K562 (cell line): ENCODE data around the gene ACOX1. TPM values are rescaled to one million over a fixed set of nuclear protein-coding genes. Genes with fewer than 3 reads are reported as not detected.

Source experiments
- CBX8 ChIP-seq: fragments of 200-600 bp; sonication (generic); IDR thresholded peaks from 2 replicates; pipeline ENCODE4 v1.6.1; 2012; ENCODE audit warnings: borderline replicate concordance, mixed run types, low read depth, mild to moderate bottlenecking, moderate library complexity, mixed read lengths, low read length, control low read depth, inconsistent platforms; ENCODE audit not compliant: poor library complexity, severe bottlenecking; ENCODE audit errors: extremely low read depth
- ETV1 ChIP-seq: fragments of 450-650 bp; conservative IDR thresholded peaks from 2 replicates; pipeline ENCODE4 v1.6.1; 2016; ENCODE audit warnings: missing genetic modification characterization, control low read depth, low read depth, missing compliant biosample characterization
- MED1 ChIP-seq: sonication (generic); formaldehyde crosslinking; IDR thresholded peaks from 2 replicates; pipeline ENCODE4 v1.8.1; 2023; ENCODE audit warnings: missing genetic modification reagents, borderline replicate concordance
- NFE2L1 ChIP-seq: fragments of 450-650 bp; IDR thresholded peaks from 2 replicates; pipeline ENCODE4 v1.6.1; 2016; ENCODE audit warnings: missing genetic modification characterization, low read depth, mild to moderate bottlenecking, missing compliant biosample characterization, moderate library complexity, borderline replicate concordance
- NONO ChIP-seq, 2 experiments: fragments of 200-400 bp in 1 of 2; fragments of 450-650 bp in 1 of 2; formaldehyde crosslinking in 1 of 2; IDR thresholded peaks; 2 replicates each; pipeline ENCODE4 v1.6.1; 2017; ENCODE audit warnings: low read depth in 2 of 2, mild to moderate bottlenecking in 2 of 2, moderate library complexity in 2 of 2, low read length in 1 of 2
- PML ChIP-seq: IDR thresholded peaks from 2 replicates; pipeline ENCODE4 v1.6.1; 2012; ENCODE audit warnings: low read length, inconsistent platforms
- TAF7 ChIP-seq: fragments of 450-650 bp; IDR thresholded peaks from 2 replicates; pipeline ENCODE4 v1.6.1; 2016; ENCODE audit warnings: missing genetic modification characterization, missing compliant biosample characterization
- ZBTB1 ChIP-seq: sonication (generic); formaldehyde crosslinking; IDR thresholded peaks from 2 replicates; pipeline ENCODE4 v1.8.1; 2023; ENCODE audit warnings: missing genetic modification reagents, low read depth, mild to moderate bottlenecking, borderline replicate concordance
- ZFX ChIP-seq: sonication (generic); formaldehyde crosslinking; IDR thresholded peaks from 2 replicates; pipeline ENCODE4 v1.8.0; 2022; ENCODE audit warnings: mild to moderate bottlenecking, missing genetic modification reagents, moderate library complexity
- ZNF174 ChIP-seq: fragments of 250-450 bp; sonication (Bioruptor Pico); IDR thresholded peaks from 2 replicates; pipeline ENCODE4 v1.4.0; 2020; ENCODE audit warnings: mild to moderate bottlenecking
- ZNF347 ChIP-seq: fragments of 450-650 bp; formaldehyde crosslinking; IDR thresholded peaks from 2 replicates; pipeline ENCODE4 v1.4.0; 2020; ENCODE audit warnings: low read depth, mild to moderate bottlenecking, moderate library complexity
- ZNF717 ChIP-seq: fragments of 250-450 bp; sonication (Bioruptor Pico); IDR thresholded peaks from 2 replicates; pipeline ENCODE4 v1.5.0; 2021
- polyA plus RNA-seq, 8 experiments: library from polyadenylated mRNA; depleted of rRNA in 4 of 8; stranded (reverse) in 5 of 8; unstranded in 3 of 8; fragments of >200 nt; fragmentation: Nextera tagmentation in 2 of 8; fragmentation: Illumina TruSeq in 1 of 8; extraction: Ambion mirVana in 2 of 8; extraction: Trizol in 1 of 8; gene quantifications; 2 replicates each; pipeline versions ENCODE4 v1.2.1 to v1.2.3, GENCODE V29; 2011 to 2014; ENCODE audit warnings: inconsistent platforms in 1 of 8, missing spikeins in 1 of 8
- total RNA-seq, 7 experiments: library from RNA; depleted of rRNA in 6 of 7; stranded (reverse); fragments of >200 nt in 6 of 7; fragmentation: Illumina TruSeq in 2 of 7; extraction: Trizol in 2 of 7; gene quantifications; 2 replicates each; pipeline versions ENCODE4 v1.2.1 to v1.2.3, GENCODE V29; 2011 to 2021; ENCODE audit warnings: low replicate concordance in 1 of 7
- TF ChIP-seq, protein P1 (sequence below): fragments of 200-800 bp; sonication (Bioruptor generic); IDR thresholded peaks from 2 replicates; pipeline ENCODE4 v1.6.1; 2016; ENCODE audit warnings: missing genetic modification characterization, missing compliant biosample characterization
- TF ChIP-seq, protein P2 (sequence below): fragments of 450-650 bp; formaldehyde crosslinking; IDR thresholded peaks from 2 replicates; pipeline ENCODE4 v1.4.0; 2022; ENCODE audit warnings: mild to moderate bottlenecking, moderate library complexity
- TF ChIP-seq, protein P3 (sequence below), 2 experiments: fragments of 450-650 bp; IDR thresholded peaks; 2 replicates each; pipeline ENCODE4 v1.6.1; 2016
- TF ChIP-seq, protein P4 (sequence below): sonication (generic); formaldehyde crosslinking; IDR thresholded peaks from 2 replicates; pipeline ENCODE4 v1.8.1; 2023; ENCODE audit warnings: mild to moderate bottlenecking, missing genetic modification reagents

ACOX1 gene
- total and polyA plus RNA-seq, 9 of the 15 experiments (the other 6 are each of a cell fraction or from before 2014, with no cell fraction given), result 7.8 to 24.1 (median 14.5) TPM

DNA sequence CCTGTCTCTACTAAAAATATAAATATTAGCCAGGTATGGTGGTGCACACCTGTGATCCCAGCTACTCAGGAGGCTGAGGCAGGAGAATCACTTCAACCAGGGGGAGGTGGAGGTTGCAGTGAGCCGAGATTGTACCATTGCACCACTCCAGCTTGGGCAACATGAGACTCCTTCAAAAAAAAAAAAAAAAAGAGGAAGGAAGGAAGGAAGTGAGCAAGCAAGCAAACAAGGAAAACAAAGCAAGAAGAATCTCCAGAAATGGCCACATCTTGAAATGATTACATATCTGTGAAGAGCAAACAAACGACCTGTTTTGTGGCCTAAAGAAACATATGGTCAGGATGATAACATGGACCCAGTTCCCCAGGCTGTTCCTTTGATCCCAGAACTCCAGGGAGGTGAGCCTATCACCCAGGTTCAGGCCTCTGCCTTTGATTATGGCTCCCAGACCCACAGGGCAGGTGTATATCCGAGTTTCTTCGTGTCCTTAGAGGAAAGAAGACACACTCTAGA, 8.9 kb downstream of the ACOX1 start (continued):
- TF ChIP-seq, protein P1, sequence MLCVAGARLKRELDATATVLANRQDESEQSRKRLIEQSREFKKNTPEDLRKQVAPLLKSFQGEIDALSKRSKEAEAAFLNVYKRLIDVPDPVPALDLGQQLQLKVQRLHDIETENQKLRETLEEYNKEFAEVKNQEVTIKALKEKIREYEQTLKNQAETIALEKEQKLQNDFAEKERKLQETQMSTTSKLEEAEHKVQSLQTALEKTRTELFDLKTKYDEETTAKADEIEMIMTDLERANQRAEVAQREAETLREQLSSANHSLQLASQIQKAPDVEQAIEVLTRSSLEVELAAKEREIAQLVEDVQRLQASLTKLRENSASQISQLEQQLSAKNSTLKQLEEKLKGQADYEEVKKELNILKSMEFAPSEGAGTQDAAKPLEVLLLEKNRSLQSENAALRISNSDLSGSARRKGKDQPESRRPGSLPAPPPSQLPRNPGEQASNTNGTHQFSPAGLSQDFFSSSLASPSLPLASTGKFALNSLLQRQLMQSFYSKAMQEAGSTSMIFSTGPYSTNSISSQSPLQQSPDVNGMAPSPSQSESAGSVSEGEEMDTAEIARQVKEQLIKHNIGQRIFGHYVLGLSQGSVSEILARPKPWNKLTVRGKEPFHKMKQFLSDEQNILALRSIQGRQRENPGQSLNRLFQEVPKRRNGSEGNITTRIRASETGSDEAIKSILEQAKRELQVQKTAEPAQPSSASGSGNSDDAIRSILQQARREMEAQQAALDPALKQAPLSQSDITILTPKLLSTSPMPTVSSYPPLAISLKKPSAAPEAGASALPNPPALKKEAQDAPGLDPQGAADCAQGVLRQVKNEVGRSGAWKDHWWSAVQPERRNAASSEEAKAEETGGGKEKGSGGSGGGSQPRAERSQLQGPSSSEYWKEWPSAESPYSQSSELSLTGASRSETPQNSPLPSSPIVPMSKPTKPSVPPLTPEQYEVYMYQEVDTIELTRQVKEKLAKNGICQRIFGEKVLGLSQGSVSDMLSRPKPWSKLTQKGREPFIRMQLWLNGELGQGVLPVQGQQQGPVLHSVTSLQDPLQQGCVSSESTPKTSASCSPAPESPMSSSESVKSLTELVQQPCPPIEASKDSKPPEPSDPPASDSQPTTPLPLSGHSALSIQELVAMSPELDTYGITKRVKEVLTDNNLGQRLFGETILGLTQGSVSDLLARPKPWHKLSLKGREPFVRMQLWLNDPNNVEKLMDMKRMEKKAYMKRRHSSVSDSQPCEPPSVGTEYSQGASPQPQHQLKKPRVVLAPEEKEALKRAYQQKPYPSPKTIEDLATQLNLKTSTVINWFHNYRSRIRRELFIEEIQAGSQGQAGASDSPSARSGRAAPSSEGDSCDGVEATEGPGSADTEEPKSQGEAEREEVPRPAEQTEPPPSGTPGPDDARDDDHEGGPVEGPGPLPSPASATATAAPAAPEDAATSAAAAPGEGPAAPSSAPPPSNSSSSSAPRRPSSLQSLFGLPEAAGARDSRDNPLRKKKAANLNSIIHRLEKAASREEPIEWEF (CRISPR knock-in tag), result no peak
- TF ChIP-seq ZNF717 (CRISPR knock-in tag), result no peak
- peak; percentile 35; the same call in 1 of the 2 replicates for TF ChIP-seq ZFX (CRISPR knock-in tag)
- TF ChIP-seq PML, result peak; percentile 92
- TF ChIP-seq NONO (IDR thresholded peaks at IDR 0.05; ENCODE audit: low read depth in 2 of 2, low read length in 1 of 2), result peak in 1 of 2 experiments; percentile 46; a peak in 2 of 4 replicates
- TF ChIP-seq CBX8, result no peak
- TF ChIP-seq, protein P2, sequence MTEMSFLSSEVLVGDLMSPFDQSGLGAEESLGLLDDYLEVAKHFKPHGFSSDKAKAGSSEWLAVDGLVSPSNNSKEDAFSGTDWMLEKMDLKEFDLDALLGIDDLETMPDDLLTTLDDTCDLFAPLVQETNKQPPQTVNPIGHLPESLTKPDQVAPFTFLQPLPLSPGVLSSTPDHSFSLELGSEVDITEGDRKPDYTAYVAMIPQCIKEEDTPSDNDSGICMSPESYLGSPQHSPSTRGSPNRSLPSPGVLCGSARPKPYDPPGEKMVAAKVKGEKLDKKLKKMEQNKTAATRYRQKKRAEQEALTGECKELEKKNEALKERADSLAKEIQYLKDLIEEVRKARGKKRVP (CRISPR knock-in tag), result 0 out of 2 replicates have a peak, but pooled peaks have one; percentile 9
- no peak for TF ChIP-seq ZNF347 (CRISPR knock-in tag)
- TF ChIP-seq, protein P3, sequence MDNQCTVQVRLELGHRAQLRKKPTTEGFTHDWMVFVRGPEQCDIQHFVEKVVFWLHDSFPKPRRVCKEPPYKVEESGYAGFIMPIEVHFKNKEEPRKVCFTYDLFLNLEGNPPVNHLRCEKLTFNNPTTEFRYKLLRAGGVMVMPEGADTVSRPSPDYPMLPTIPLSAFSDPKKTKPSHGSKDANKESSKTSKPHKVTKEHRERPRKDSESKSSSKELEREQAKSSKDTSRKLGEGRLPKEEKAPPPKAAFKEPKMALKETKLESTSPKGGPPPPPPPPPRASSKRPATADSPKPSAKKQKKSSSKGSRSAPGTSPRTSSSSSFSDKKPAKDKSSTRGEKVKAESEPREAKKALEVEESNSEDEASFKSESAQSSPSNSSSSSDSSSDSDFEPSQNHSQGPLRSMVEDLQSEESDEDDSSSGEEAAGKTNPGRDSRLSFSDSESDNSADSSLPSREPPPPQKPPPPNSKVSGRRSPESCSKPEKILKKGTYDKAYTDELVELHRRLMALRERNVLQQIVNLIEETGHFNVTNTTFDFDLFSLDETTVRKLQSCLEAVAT (IDR thresholded peaks at IDR 0.05), result peak in 1 of 2 experiments; percentile 94; a peak in 2 of 4 replicates
- TF ChIP-seq, protein P4, sequence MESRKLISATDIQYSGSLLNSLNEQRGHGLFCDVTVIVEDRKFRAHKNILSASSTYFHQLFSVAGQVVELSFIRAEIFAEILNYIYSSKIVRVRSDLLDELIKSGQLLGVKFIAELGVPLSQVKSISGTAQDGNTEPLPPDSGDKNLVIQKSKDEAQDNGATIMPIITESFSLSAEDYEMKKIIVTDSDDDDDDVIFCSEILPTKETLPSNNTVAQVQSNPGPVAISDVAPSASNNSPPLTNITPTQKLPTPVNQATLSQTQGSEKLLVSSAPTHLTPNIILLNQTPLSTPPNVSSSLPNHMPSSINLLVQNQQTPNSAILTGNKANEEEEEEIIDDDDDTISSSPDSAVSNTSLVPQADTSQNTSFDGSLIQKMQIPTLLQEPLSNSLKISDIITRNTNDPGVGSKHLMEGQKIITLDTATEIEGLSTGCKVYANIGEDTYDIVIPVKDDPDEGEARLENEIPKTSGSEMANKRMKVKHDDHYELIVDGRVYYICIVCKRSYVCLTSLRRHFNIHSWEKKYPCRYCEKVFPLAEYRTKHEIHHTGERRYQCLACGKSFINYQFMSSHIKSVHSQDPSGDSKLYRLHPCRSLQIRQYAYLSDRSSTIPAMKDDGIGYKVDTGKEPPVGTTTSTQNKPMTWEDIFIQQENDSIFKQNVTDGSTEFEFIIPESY (CRISPR knock-in tag), result no peak
- TF ChIP-seq ZNF174 (CRISPR knock-in tag), result no peak
- no peak for TF ChIP-seq ZBTB1 (CRISPR knock-in tag)
- TF ChIP-seq MED1 (CRISPR knock-in tag), result no peak
- TF ChIP-seq ETV1 (tag), result peak; percentile 84
- no peak for TF ChIP-seq NFE2L1 (tag)
- no peak for TF ChIP-seq TAF7 (tag)
